K562 (cell line): ENCODE data around the gene UCKL1. TPM values are rescaled to one million over a fixed set of nuclear protein-coding genes. Genes with fewer than 3 reads are reported as not detected.

ENCODE experiments used
- BCOR ChIP-seq: fragments of 450-650 bp; IDR thresholded peaks from 2 replicates; pipeline ENCODE4 v1.6.1; 2016
- DIDO1 ChIP-seq: fragments of 450-650 bp; IDR thresholded peaks from 2 replicates; pipeline ENCODE4 v1.6.1; 2016; ENCODE audit warnings: low read depth, missing biosample characterization, missing genetic modification characterization
- DPF2 ChIP-seq: fragments of 450-650 bp; IDR thresholded peaks from 2 replicates; pipeline ENCODE4 v1.6.1; 2016
- MYNN ChIP-seq, 2 experiments: sonication (generic); formaldehyde crosslinking in 1 of 2; IDR thresholded peaks; 2 replicates each; pipeline versions ENCODE4 v1.5.0 to v1.6.1; 2016 to 2020; ENCODE audit warnings: antibody characterized with exemption in 1 of 2, missing genetic modification reagents in 1 of 2
- NR1H2 ChIP-seq: sonication (generic); formaldehyde crosslinking; IDR thresholded peaks from 2 replicates; pipeline ENCODE4 v1.4.0; 2020; ENCODE audit warnings: mild to moderate bottlenecking, missing genetic modification reagents
- NR2C2 ChIP-seq, 2 experiments: fragments of 200-800 bp in 1 of 2; sonication (Bioruptor generic) in 1 of 2; sonication (generic) in 1 of 2; formaldehyde crosslinking in 1 of 2; IDR thresholded peaks; 2 replicates each; pipeline versions ENCODE4 v1.6.1 to v1.8.0; 2016 to 2022; ENCODE audit warnings: mild to moderate bottlenecking in 1 of 2, missing compliant biosample characterization in 1 of 2, missing genetic modification characterization in 1 of 2, missing genetic modification reagents in 1 of 2
- PYGO2 ChIP-seq: fragments of 450-650 bp; IDR thresholded peaks from 2 replicates; pipeline ENCODE4 v1.6.1; 2016; ENCODE audit warnings: mild to moderate bottlenecking, missing genetic modification characterization, moderate library complexity, missing compliant biosample characterization
- SP1 ChIP-seq: sonication (generic); formaldehyde crosslinking; IDR thresholded peaks from 2 replicates; pipeline ENCODE4 v1.8.1; 2022; ENCODE audit warnings: mild to moderate bottlenecking, missing genetic modification reagents
- STAG1 ChIP-seq: sonication (generic); formaldehyde crosslinking; IDR thresholded peaks from 2 replicates; pipeline ENCODE4 v1.5.0; 2020; ENCODE audit warnings: missing genetic modification reagents, borderline replicate concordance
- TSC22D4 ChIP-seq: fragments of 450-650 bp; IDR thresholded peaks from 2 replicates; pipeline ENCODE4 v1.6.1; 2016; ENCODE audit warnings: missing genetic modification characterization, missing biosample characterization, control low read depth
- U2AF1 ChIP-seq: fragments of 200-400 bp; formaldehyde crosslinking; optimal IDR thresholded peaks from 2 replicates; pipeline ENCODE3; 2017; ENCODE audit warnings: mild to moderate bottlenecking, low read depth, low read length, moderate library complexity
- USF2 ChIP-seq: sonication (generic); formaldehyde crosslinking; IDR thresholded peaks from 2 replicates; pipeline ENCODE4 v1.5.0; 2020; ENCODE audit warnings: missing genetic modification reagents
- VEZF1 ChIP-seq: fragments of 200-800 bp; sonication (Bioruptor generic); IDR thresholded peaks from 2 replicates; pipeline ENCODE4 v1.6.1; 2017; ENCODE audit warnings: missing genetic modification characterization, missing compliant biosample characterization
- ZNF551 ChIP-seq: fragments of 250-450 bp; sonication (Bioruptor Pico); IDR thresholded peaks from 2 replicates; pipeline ENCODE4 v1.5.0; 2021; ENCODE audit warnings: mild to moderate bottlenecking, moderate library complexity
- polyA plus RNA-seq, 8 experiments: library from polyadenylated mRNA; depleted of rRNA in 4 of 8; stranded (reverse) in 5 of 8; unstranded in 3 of 8; fragments of >200 nt; fragmentation: Nextera tagmentation in 2 of 8; fragmentation: Illumina TruSeq in 1 of 8; extraction: Ambion mirVana in 2 of 8; extraction: Trizol in 1 of 8; gene quantifications; 2 replicates each; pipeline versions ENCODE4 v1.2.1 to v1.2.3, GENCODE V29; 2011 to 2014; ENCODE audit warnings: inconsistent platforms in 1 of 8, missing spikeins in 1 of 8
- total RNA-seq, 7 experiments: library from RNA; depleted of rRNA in 6 of 7; stranded (reverse); fragments of >200 nt in 6 of 7; fragmentation: Illumina TruSeq in 2 of 7; extraction: Trizol in 2 of 7; gene quantifications; 2 replicates each; pipeline versions ENCODE4 v1.2.1 to v1.2.3, GENCODE V29; 2011 to 2021; ENCODE audit warnings: low replicate concordance in 1 of 7
- TF ChIP-seq, protein P1 (sequence below): fragments of 250-450 bp; sonication (Bioruptor Pico); IDR thresholded peaks from 2 replicates; pipeline ENCODE4 v1.4.0; 2020

UCKL1 gene
- total and polyA plus RNA-seq, 9 of the 15 experiments (the other 6 are each of a cell fraction or from before 2014, with no cell fraction given) = 3.1 to 52.8 (median 24.2) TPM

GRCh38 chr20:63978319-63979228 is 22.4 kb upstream of the UCKL1 start (continued):
- TF ChIP-seq NR2C2 (CRISPR knock-in tag; IDR thresholded peaks at IDR 0.05) (no peak), NR2C2 (tag; IDR thresholded peaks at IDR 0.05) (0 out of 2 replicates have a peak, but pooled peaks have one; percentile 34), ZNF551 (no peak), MYNN (IDR thresholded peaks at IDR 0.05) (no peak), MYNN (CRISPR knock-in tag; IDR thresholded peaks at IDR 0.05) (no peak), SP1 (0 out of 2 replicates have a peak, but pooled peaks have one; percentile 54), BCOR (no peak), PYGO2 (tag) (no peak), U2AF1 (no peak), VEZF1 (CRISPR knock-in tag) (peak; percentile 45; the same call in 1 of the 2 replicates), DPF2 (no peak), USF2 (CRISPR knock-in tag) (peak; percentile 16), STAG1 (CRISPR knock-in tag) (no peak), DIDO1 (tag) (no peak), NR1H2 (CRISPR knock-in tag) (no peak), TSC22D4 (tag) (no peak)
- TF ChIP-seq, protein P1, sequence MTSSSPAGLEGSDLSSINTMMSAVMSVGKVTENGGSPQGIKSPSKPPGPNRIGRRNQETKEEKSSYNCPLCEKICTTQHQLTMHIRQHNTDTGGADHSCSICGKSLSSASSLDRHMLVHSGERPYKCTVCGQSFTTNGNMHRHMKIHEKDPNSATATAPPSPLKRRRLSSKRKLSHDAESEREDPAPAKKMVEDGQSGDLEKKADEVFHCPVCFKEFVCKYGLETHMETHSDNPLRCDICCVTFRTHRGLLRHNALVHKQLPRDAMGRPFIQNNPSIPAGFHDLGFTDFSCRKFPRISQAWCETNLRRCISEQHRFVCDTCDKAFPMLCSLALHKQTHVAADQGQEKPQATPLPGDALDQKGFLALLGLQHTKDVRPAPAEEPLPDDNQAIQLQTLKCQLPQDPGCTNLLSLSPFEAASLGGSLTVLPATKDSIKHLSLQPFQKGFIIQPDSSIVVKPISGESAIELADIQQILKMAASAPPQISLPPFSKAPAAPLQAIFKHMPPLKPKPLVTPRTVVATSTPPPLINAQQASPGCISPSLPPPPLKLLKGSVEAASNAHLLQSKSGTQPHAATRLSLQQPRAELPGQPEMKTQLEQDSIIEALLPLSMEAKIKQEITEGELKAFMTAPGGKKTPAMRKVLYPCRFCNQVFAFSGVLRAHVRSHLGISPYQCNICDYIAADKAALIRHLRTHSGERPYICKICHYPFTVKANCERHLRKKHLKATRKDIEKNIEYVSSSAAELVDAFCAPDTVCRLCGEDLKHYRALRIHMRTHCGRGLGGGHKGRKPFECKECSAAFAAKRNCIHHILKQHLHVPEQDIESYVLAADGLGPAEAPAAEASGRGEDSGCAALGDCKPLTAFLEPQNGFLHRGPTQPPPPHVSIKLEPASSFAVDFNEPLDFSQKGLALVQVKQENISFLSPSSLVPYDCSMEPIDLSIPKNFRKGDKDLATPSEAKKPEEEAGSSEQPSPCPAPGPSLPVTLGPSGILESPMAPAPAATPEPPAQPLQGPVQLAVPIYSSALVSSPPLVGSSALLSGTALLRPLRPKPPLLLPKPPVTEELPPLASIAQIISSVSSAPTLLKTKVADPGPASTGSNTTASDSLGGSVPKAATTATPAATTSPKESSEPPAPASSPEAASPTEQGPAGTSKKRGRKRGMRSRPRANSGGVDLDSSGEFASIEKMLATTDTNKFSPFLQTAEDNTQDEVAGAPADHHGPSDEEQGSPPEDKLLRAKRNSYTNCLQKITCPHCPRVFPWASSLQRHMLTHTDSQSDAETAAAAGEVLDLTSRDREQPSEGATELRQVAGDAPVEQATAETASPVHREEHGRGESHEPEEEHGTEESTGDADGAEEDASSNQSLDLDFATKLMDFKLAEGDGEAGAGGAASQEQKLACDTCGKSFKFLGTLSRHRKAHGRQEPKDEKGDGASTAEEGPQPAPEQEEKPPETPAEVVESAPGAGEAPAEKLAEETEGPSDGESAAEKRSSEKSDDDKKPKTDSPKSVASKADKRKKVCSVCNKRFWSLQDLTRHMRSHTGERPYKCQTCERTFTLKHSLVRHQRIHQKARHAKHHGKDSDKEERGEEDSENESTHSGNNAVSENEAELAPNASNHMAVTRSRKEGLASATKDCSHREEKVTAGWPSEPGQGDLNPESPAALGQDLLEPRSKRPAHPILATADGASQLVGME (CRISPR knock-in tag) = no peak
